GM21390 (cell line): ENCODE results near the gene SZRD1.

Source experiments
- ATAC-seq: cut with Tn5 transposase; IDR thresholded peaks from one replicate; pipeline ENCODE4 v1.9.1; 2021; ENCODE audit not compliant: unreplicated experiment

Gene SZRD1

GRCh38 chr1:16436946-16437474 lies 70.0 kb downstream of the SZRD1 start, which contains the start of gene SPATA21:
Gene SPATA21 (minus strand): TSS chr1:16437424. CDS start chr1:16431371, 6,053 bp downstream.
- no peak for ATAC-seq

GRCh38 chr1:16438516-16438915 lies 71.5 kb downstream of the SZRD1 start:
- no peak for ATAC-seq

GRCh38 chr1:16438924-16439323 lies 71.9 kb downstream of the SZRD1 start:
- ATAC-seq = no peak

- ATAC-seq = peak; percentile 22
Measured at GRCh38 chr1:16440131-16440469, 73.1 kb downstream of the SZRD1 start.

GRCh38 chr1:16440470-16441281 lies 73.6 kb downstream of the SZRD1 start, which contains the start of gene NECAP2:
Gene NECAP2 (plus strand): TSS chr1:16440724. CDS start chr1:16440762, 38 bp downstream.
- peak; percentile 87 for ATAC-seq

GRCh38 chr1:16441282-16441665 lies 74.2 kb downstream of the SZRD1 start:
- no peak for ATAC-seq

GRCh38 chr1:16442265-16442664 lies 75.2 kb downstream of the SZRD1 start:
- no peak for ATAC-seq

GRCh38 chr1:16442941-16443340 lies 75.9 kb downstream of the SZRD1 start:
- ATAC-seq = no peak

- no peak for ATAC-seq
Measured at GRCh38 chr1:16443975-16444770, 77.1 kb downstream of the SZRD1 start.

GRCh38 chr1:16445052-16445451 lies 78.0 kb downstream of the SZRD1 start:
- no peak for ATAC-seq

- ATAC-seq = no peak
Measured at GRCh38 chr1:16446116-16446515, 79.1 kb downstream of the SZRD1 start.

GRCh38 chr1:16447641-16448040 lies 80.6 kb downstream of the SZRD1 start:
- no peak for ATAC-seq
